HG03108 (cell line): ENCODE data around the gene ISCU.
"Not testable (repeated sequence)": the region's sequence is repeated elsewhere in the genome, so short reads cannot be mapped to it uniquely, and the experiment has no call there.

Experiments
- ATAC-seq: cut with Tn5 transposase; IDR thresholded peaks from one replicate; pipeline ENCODE4 v1.9.1; 2021; ENCODE audit warnings: moderate library complexity; ENCODE audit not compliant: unreplicated experiment

Gene ISCU

DNA sequence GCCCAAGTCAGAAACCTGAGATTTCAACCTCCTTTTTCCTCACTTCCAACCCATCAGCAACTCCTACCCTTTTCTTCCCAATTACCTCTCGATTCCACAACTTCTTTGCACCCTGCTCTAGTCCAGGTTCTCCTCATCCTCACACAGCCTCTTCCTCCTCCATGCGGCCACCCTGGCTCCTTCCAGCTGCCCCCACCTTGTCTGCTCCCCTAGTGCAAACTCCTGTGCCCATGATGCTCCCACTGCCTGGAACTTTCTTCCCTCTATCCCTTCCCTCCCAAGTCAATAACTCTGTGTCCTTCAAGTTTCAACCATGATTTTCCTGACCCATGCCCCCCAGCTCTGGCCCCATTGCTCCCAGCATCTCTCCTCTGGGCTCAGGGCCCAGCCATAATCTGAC, 54.0 kb downstream of the ISCU start:
- no peak for ATAC-seq

DNA sequence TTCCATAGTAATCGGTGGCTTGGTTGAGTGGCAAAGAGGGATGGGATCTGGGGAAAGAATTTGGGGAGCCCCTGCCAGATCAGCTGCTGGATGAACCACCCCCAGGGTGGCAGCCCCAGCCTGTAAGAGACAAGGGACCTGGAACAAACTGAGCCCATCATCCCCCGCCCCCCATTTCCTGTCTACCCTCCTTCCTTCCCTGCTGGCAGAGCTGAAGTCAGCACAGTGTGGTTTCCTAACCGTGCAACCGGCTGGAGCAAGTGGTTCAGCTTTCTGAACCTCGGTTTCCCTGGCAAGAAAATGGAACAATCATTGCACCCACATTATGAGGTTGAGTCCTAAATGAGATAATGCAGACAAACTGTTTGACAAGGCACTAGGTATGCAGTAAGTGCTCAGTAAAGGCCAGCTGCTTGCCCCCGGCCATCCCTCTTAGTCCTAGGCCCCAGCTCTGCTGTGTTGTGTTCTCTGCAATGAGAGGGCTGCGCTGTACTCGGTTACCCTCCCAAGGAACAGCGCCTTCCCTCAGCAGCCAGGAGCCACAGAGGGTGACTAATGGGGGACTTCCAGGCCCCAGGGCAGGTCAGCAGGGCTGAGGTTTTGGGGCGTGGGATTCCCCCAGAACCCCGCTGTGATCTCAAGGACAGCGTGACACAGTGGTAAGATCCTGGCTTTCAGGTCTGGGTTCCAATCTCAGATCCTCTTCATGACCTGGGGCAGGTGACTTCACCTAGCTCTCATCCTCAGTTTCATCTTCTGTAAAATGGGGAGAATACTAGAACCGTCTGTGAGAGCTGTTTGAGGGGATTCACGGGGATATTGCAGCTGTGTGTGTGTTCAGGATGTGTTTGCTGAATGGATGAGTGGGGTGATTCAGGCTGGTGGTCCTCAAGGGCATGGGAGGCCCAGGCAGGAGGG, 54.8 kb downstream of the ISCU start:
- peak; percentile 73 for ATAC-seq

DNA sequence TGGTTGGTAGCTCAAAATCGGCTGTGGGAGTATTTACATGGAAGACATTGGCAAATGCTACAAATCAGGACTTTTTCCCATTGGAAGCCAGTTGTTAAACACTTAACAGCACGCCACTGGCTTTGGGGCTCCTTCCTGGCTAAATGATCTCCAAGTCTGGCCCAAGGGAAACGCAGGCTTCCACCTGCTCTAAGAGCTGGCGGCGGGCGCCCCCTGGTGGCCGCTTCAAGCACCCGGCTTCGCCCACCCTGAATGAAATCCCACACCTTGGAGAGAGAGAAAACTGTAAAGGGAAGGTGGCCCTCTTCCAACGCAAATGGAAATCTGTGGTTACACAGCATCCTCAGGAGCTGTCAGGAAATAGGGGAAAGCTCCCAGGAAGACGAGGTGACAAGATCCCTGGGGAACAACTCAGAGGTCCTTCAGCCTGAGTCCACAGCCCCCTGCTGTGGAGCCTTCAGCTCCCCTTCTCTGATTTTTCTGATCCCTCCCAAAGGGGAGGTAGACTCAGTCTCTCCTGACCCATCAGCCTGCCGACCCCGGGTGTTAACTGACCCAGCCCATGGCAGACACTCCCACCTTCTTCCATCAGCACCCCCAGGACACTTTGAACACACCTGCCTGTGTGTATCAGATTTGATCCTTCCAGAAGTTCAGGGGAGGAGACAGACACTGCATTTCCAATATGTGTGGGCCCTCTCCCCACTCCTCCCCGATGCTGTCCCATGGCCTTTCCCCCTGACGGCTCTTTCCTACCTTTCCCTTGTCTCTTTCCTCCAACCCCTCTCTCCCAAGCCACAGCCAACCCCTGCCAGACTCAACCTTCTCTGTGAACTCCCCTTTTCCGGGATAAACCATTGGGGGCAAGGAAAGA, 55.9 kb downstream of the ISCU start:
- peak; percentile 42 for ATAC-seq

DNA sequence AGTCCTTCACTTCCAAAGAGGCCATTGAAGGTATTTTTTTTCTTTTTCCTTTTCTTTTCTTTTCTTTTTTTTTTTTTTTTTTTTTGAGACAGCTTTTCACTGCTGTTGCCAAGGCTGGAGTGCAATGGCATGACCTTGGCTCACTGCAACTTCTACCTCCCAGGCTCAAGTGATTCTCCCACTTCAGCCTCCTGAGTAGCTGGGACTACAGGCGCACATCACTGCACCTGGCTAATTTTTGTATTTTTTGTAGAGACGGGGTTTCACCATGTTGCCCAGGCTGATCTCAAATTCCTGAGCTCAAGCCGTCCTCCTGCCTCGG, 56.5 kb downstream of the ISCU start:
- ATAC-seq: not testable (repeated sequence)
